Measurements from ENCODE around the gene HES6.

The HES6 gene

GRCh38 chr2:238224356-238225035, 15.3 kb downstream of the HES6 start (continued):
- TF ChIP-seq ZNF501 (tag by site-specific recombination; IDR thresholded peaks at IDR 0.05) (no peak), ZNF132 (tag by site-specific recombination; IDR thresholded peaks at IDR 0.05; ENCODE audit: borderline replicate concordance) (no peak), IKZF3 (tag by site-specific recombination; IDR thresholded peaks at IDR 0.05) (no peak), ZSCAN18 (tag by site-specific recombination; IDR thresholded peaks at IDR 0.05) (no peak), ZNF747 (tag by site-specific recombination; IDR thresholded peaks at IDR 0.05) (no peak), ZNF510 (tag by site-specific recombination; IDR thresholded peaks at IDR 0.05; ENCODE audit: insufficient replicate concordance) (no peak), BCL11A (tag by site-specific recombination; IDR thresholded peaks at IDR 0.05; ENCODE audit: low read depth) (no peak), ZBTB21 (tag by site-specific recombination; IDR thresholded peaks at IDR 0.05) (no peak), ZNF670 (tag by site-specific recombination; IDR thresholded peaks at IDR 0.05; ENCODE audit: low read depth) (no peak)

- H3K9me3 ChIP-seq (ENCODE audit: control insufficient read depth, insufficient read depth, low read depth, low read length): no peaks in the 10 kb centered on the region
- ChIA-PET CTCF (no interaction called here), POLR2A (no interaction called here)
- H3K4me3 ChIP-seq (ENCODE audit: low read depth, low read length): no peak overlapping the region
- no peak overlapping the region for H3K27ac ChIP-seq (ENCODE audit: extremely low read depth, low read depth, low read length)
- H3K36me3 ChIP-seq (ENCODE audit: control insufficient read depth in 2 of 2, insufficient read depth in 1 of 2, low read length in 2 of 2): no peaks in the 10 kb centered on the region
- H3K4me1 ChIP-seq (ENCODE audit: control insufficient read depth, insufficient read depth, low read length): no peaks in the 10 kb centered on the region
- TF ChIP-seq SETDB1 (IDR thresholded peaks at IDR 0.05; ENCODE audit: insufficient read length, low read length): peak; percentile 7
- no peak for TF ChIP-seq ZNF830 (tag by site-specific recombination; IDR thresholded peaks at IDR 0.05; ENCODE audit: low read depth)
- no peak for TF ChIP-seq ZSCAN4 (tag by site-specific recombination; IDR thresholded peaks at IDR 0.05)
- no peak for TF ChIP-seq ZNF133 (tag by site-specific recombination; IDR thresholded peaks at IDR 0.05)
Measured at GRCh38 chr2:238220892-238221521, 18.8 kb downstream of the HES6 start.

DNA sequence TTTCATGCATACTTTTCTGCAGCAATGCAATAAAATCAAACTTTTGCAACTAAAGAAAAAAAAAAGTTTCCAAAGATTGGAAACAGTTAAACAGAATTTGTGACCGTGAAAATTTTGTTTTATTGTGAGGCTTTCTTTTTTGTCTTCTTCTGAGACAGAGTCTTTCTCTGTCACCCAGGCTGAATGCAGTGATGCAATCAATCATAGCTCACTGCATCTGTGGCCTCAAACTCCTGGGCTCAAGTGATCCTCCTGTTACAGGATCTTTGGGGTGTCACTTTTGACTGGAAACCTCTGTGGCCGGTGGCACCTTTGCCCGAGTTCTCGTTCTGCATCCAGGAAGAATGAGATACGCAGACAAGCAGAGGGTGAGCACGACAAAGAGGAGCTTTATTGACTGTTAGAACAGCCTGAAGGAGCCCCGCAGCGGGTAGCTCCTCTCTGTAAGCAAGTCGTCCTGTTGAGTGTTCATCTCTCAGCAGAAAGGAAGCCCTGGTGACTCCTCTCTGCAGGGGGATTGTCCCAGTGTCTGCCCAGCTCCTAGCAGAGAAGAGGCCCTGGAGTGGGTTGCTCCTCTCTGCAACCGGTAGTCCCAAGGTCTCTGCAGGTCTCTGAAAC, 19.5 kb downstream of the HES6 start:
- no peaks in the 10 kb centered on the region for H3K4me1 ChIP-seq (ENCODE audit: control insufficient read depth, insufficient read depth, low read length)
- H3K27ac ChIP-seq (ENCODE audit: extremely low read depth, low read depth, low read length): no peak overlapping the region
- CTCF ChIA-PET: no interaction called here
- POLR2A ChIA-PET: no interaction called here
- H3K4me3 ChIP-seq (ENCODE audit: low read depth, low read length): no peak overlapping the region
- TF ChIP-seq SETDB1 (IDR thresholded peaks at IDR 0.05; ENCODE audit: insufficient read length, low read length): peak; percentile 40
- TF ChIP-seq KLF7 (tag by site-specific recombination; IDR thresholded peaks at IDR 0.05; ENCODE audit: borderline replicate concordance): no peak
- no peak for TF ChIP-seq ZNF335 (tag by site-specific recombination; conservative IDR thresholded peaks at IDR 0.05)
- H3K9me3 ChIP-seq (ENCODE audit: control insufficient read depth, insufficient read depth, low read depth, low read length): no peaks in the 10 kb centered on the region
- no peaks in the 10 kb centered on the region for H3K36me3 ChIP-seq (ENCODE audit: control insufficient read depth in 2 of 2, insufficient read depth in 1 of 2, low read length in 2 of 2)

DNA sequence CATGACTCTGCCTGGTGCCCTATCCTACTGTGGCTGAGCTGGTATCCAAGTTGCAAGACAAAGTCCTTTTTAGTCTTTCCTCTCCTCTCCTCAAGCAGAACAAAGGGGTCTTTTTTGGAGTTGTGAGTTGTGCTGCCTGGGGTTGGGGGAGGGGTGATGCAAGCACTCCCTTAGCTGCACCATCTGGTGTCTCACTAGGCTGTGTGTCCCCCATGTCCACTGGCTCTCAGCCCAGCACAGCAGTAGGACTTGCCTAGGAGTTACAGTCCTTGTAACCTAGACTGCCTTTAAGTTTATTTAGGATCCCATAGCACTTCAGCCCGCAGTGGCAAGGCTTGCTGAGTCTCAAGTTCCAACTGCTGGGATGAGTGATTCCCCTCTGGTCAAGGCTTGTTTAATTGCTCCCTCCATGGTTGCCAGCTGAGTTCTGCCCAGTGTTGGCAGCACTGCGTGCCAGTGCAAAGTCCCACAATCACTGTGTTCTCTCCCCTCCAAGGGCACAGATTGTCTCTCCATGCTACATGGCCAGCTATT, 23.1 kb downstream of the HES6 start:
- ChIA-PET CTCF (no interaction called here), POLR2A (interaction anchor here (1.2 kb wide), 1 partner anchor 12 kb away, joined by 3 read pairs; no protein-coding TSS in a partner anchor)
- H3K27ac ChIP-seq (ENCODE audit: extremely low read depth, low read depth, low read length): no peak overlapping the region
- H3K4me3 ChIP-seq (ENCODE audit: low read depth, low read length): no peak overlapping the region
- H3K4me1 ChIP-seq (ENCODE audit: control insufficient read depth, insufficient read depth, low read length): no peaks in the 10 kb centered on the region
- H3K36me3 ChIP-seq (ENCODE audit: control insufficient read depth in 2 of 2, insufficient read depth in 1 of 2, low read length in 2 of 2): no peaks in the 10 kb centered on the region
- peak; percentile 30 for TF ChIP-seq ZIC2 (tag by site-specific recombination; IDR thresholded peaks at IDR 0.05)
- TF ChIP-seq, protein P1, sequence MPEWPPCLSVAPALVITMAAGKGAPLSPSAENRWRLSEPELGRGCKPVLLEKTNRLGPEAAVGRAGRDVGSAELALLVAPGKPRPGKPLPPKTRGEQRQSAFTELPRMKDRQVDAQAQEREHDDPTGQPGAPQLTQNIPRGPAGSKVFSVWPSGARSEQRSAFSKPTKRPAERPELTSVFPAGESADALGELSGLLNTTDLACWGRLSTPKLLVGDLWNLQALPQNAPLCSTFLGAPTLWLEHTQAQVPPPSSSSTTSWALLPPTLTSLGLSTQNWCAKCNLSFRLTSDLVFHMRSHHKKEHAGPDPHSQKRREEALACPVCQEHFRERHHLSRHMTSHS (tag by site-specific recombination; IDR thresholded peaks at IDR 0.05): no peak
- H3K9me3 ChIP-seq (ENCODE audit: control insufficient read depth, insufficient read depth, low read depth, low read length): no peaks in the 10 kb centered on the region
